Prostate gland (tissue), 2 donors: ENCODE results near the gene INPP5D.

Experiments
- CTCF ChIP-seq, 4 experiments: fragments of 200-600 bp in 2 of 4; fragments of 450-650 bp in 2 of 4; sonication (generic) in 2 of 4; IDR thresholded peaks; 1 replicate in 3 of 4; 2 replicates in 1 of 4; pipeline ENCODE4 v1.5.1; 2016 to 2019; ENCODE audit warnings: antibody characterized with exemption in 4 of 4, mild to moderate bottlenecking in 2 of 4, moderate library complexity in 2 of 4
- POLR2A ChIP-seq: fragments of 450-650 bp; IDR thresholded peaks from one replicate; pipeline ENCODE4 v1.6.1; 2016; ENCODE audit warnings: antibody characterized with exemption, mild to moderate bottlenecking
- POLR2AphosphoS5 ChIP-seq: sonication (generic); formaldehyde crosslinking; IDR thresholded peaks from one replicate; pipeline ENCODE4 v1.6.1; 2017; ENCODE audit warnings: antibody characterized with exemption

GRCh38 chr2:233096006-233096405, 35.9 kb downstream of the INPP5D start:
- TF ChIP-seq CTCF (IDR thresholded peaks at IDR 0.05), result no peak
- TF ChIP-seq POLR2A, result no peak
- no peak for TF ChIP-seq POLR2AphosphoS5
